Ovary (tissue), 3 donors: ENCODE results near the gene C3orf18.

Experiments used
- EP300 ChIP-seq: sonication (generic); formaldehyde crosslinking; IDR thresholded peaks from one replicate; pipeline ENCODE4 v1.6.1; 2017; ENCODE audit warnings: antibody characterized with exemption
- POLR2A ChIP-seq: fragments of 450-650 bp; IDR thresholded peaks from one replicate; pipeline ENCODE4 v1.6.1; 2017; ENCODE audit warnings: antibody characterized with exemption, mild to moderate bottlenecking, moderate library complexity
- TF ChIP-seq, protein P1 (sequence below), 3 donors: fragments of 450-650 bp in 2 of 3; fragments of 200-600 bp in 1 of 3; IDR thresholded peaks; one replicate each; pipeline versions ENCODE4 v1.5.1 to v1.8.0; 2016 to 2022; ENCODE audit warnings: antibody characterized with exemption in 3 of 3, mild to moderate bottlenecking in 1 of 3
- donor health status: DM: no; HTN: no; CAD: no.

DNA sequence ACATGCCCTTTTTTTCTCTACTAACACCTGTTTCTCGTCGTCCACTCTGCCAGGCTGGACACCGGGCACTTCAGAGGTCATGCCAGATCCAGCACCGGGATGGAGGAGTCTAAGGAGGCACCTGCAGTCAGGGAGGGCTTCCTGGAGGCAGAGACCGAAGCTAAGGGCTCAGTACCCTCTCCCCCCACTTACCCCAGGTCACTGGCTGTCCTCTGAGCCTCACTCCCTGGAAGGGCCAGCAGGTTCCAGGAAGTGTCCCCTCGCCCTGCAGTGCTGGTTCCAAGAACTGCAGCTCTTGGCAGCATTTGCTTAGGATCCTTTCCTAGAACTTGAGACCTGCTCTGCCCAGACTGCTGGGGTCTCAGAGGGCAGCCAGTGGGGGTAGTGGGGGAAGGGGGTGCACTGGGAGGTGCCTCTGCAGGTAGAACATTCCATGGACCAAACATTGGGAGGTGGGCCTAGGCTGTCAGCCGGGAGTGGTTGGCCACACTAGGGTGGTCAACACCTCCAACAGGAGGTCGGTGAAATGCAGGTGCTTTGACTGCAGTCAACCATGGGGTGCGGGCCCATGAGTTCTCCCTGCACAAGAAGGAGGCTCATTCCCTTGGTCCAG is 32.7 kb upstream of the C3orf18 start:
- TF ChIP-seq, protein P1, sequence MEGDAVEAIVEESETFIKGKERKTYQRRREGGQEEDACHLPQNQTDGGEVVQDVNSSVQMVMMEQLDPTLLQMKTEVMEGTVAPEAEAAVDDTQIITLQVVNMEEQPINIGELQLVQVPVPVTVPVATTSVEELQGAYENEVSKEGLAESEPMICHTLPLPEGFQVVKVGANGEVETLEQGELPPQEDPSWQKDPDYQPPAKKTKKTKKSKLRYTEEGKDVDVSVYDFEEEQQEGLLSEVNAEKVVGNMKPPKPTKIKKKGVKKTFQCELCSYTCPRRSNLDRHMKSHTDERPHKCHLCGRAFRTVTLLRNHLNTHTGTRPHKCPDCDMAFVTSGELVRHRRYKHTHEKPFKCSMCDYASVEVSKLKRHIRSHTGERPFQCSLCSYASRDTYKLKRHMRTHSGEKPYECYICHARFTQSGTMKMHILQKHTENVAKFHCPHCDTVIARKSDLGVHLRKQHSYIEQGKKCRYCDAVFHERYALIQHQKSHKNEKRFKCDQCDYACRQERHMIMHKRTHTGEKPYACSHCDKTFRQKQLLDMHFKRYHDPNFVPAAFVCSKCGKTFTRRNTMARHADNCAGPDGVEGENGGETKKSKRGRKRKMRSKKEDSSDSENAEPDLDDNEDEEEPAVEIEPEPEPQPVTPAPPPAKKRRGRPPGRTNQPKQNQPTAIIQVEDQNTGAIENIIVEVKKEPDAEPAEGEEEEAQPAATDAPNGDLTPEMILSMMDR (IDR thresholded peaks at IDR 0.05), result no peak
- TF ChIP-seq EP300 (no peak), POLR2A (no peak)
